Ishikawa (cell line): ENCODE data around the gene HERC2.

Source experiments
- CEBPB ChIP-seq: IDR thresholded peaks from 2 replicates; pipeline ENCODE4 v1.6.1; 2012
- NFIC ChIP-seq: IDR thresholded peaks from 2 replicates; pipeline ENCODE4 v1.6.1; 2012
- REST ChIP-seq: IDR thresholded peaks from 2 replicates; pipeline ENCODE4 v1.6.1; 2012; ENCODE audit warnings: low read depth, mild to moderate bottlenecking
- ZBTB7A ChIP-seq: IDR thresholded peaks from 2 replicates; pipeline ENCODE4 v1.6.1; 2012; ENCODE audit warnings: low read depth

GRCh38 chr15:28147801-28148200 lies 174.2 kb downstream of the HERC2 start:
- TF ChIP-seq ZBTB7A (no peak), REST (no peak), NFIC (no peak), CEBPB (no peak)
